IMR-90 (cell line): Measurements from ENCODE around the gene TMEM253. TPM values are rescaled to one million over a fixed set of nuclear protein-coding genes. Genes with fewer than 3 reads are reported as not detected.

Experiments
- ATAC-seq: fragments of 200-7000 bp; cut with Tn5 transposase; 2 replicates; pipeline ENCODE4 v1.9.1; 2020; ENCODE audit warnings: low read depth, mild to moderate bottlenecking, moderate library complexity
- BruUV-seq: library from RNA; stranded (reverse); fragments of 400-500 nt; replicated peaks from 2 replicates; lab custom pipeline; 2021; lab: Mats Ljungman, UMichigan
- CTCF ChIA-PET: fragments of 300-600 bp; formaldehyde crosslinking; extraction: SDS; loops from one replicate; lab custom pipeline; 2021; ENCODE audit warnings: antibody characterized with exemption; lab: Yijun Ruan, JAX
- POLR2A ChIA-PET: fragments of 300-600 bp; sonication (Branson Sonifier 250); formaldehyde crosslinking; loops from one replicate; lab custom pipeline; 2022; ENCODE audit warnings: antibody characterized with exemption; ENCODE audit not compliant: unreplicated experiment; lab: Charles Lee
- DNase-seq: peaks from one replicate; pipeline ENCODE4 v3.0.0; 2013
- H2AFZ ChIP-seq: replicated peaks from 2 replicates; pipeline ENCODE3; 2013; ENCODE audit warnings: low read length, mild to moderate bottlenecking; ENCODE audit not compliant: poor library complexity
- H2AK5ac ChIP-seq: 2 replicates; pipeline ENCODE4 v1.6.1; 2013; ENCODE audit warnings: low read depth, low read length, inconsistent platforms
- H2AK9ac ChIP-seq: replicated peaks from 2 replicates; pipeline ENCODE3; 2013; ENCODE audit warnings: mild to moderate bottlenecking, low read depth, low read length, moderate library complexity; ENCODE audit not compliant: poor library complexity
- H2BK120ac ChIP-seq: 2 replicates; pipeline ENCODE4 v1.6.1; 2013; ENCODE audit warnings: low read depth, low read length, inconsistent platforms
- H2BK15ac ChIP-seq: 3 replicates; pipeline ENCODE4 v1.6.1; 2013; ENCODE audit warnings: low read depth, low read length, inconsistent platforms
- H2BK20ac ChIP-seq: 2 replicates; pipeline ENCODE4 v1.6.1; 2013; ENCODE audit warnings: low read depth, mild to moderate bottlenecking, inconsistent platforms, low read length, moderate library complexity
- H2BK5ac ChIP-seq: 2 replicates; pipeline ENCODE4 v1.6.1; 2013; ENCODE audit warnings: mild to moderate bottlenecking, low read depth, low read length, inconsistent platforms; ENCODE audit not compliant: poor library complexity, severe bottlenecking
- H3K14ac ChIP-seq: replicated peaks from 2 replicates; pipeline ENCODE4 v1.6.1; 2013; ENCODE audit warnings: low read depth, low read length, inconsistent platforms
- H3K18ac ChIP-seq: 2 replicates; pipeline ENCODE4 v1.6.1; 2013; ENCODE audit warnings: low read depth, low read length, control low read depth
- H3K23ac ChIP-seq: 2 replicates; pipeline ENCODE4 v1.6.1; 2013; ENCODE audit warnings: low read depth, low read length, inconsistent platforms
- H3K27ac ChIP-seq: 2 replicates; pipeline ENCODE4 v1.5.1; 2013; ENCODE audit warnings: mild to moderate bottlenecking, control low read depth, low read length; ENCODE audit not compliant: insufficient read depth
- H3K27me3 ChIP-seq: 2 replicates; pipeline ENCODE4 v1.6.1; 2013; ENCODE audit warnings: low read length; ENCODE audit not compliant: control insufficient read depth, insufficient read depth
- H3K36me3 ChIP-seq: 2 replicates; pipeline ENCODE4 v1.6.1; 2013; ENCODE audit warnings: low read length, mixed read lengths; ENCODE audit not compliant: control insufficient read depth, insufficient read depth
- H3K4ac ChIP-seq: 2 replicates; pipeline ENCODE4 v1.6.1; 2013; ENCODE audit warnings: low read depth, low read length, inconsistent platforms
- H3K4me1 ChIP-seq: 2 replicates; pipeline ENCODE4 v1.6.1; 2013; ENCODE audit warnings: low read length, mixed read lengths; ENCODE audit not compliant: control insufficient read depth, insufficient read depth
- H3K4me2 ChIP-seq: 2 replicates; pipeline ENCODE4 v1.6.1; 2013; ENCODE audit warnings: low read depth, mild to moderate bottlenecking, control low read depth, low read length, moderate library complexity
- H3K4me3 ChIP-seq: 2 replicates; pipeline ENCODE4 v1.5.1; 2013; ENCODE audit warnings: low read depth, mild to moderate bottlenecking, control low read depth, low read length, moderate library complexity; ENCODE audit not compliant: insufficient read depth
- H3K56ac ChIP-seq: 2 replicates; pipeline ENCODE4 v1.6.1; 2013; ENCODE audit warnings: low read length, inconsistent platforms; ENCODE audit not compliant: insufficient read depth; ENCODE audit errors: extremely low read depth
- H3K79me1 ChIP-seq, 2 experiments: 2 replicates each; pipeline ENCODE4 v1.6.1; 2013; ENCODE audit warnings: low read length in 2 of 2, inconsistent platforms in 1 of 2, low read depth in 1 of 2
- H3K9ac ChIP-seq: 2 replicates; pipeline ENCODE4 v1.6.1; 2013; ENCODE audit warnings: low read depth, low read length, control low read depth
- H3K9me1 ChIP-seq: 2 replicates; pipeline ENCODE4 v1.6.1; 2013; ENCODE audit warnings: low read length, inconsistent platforms; ENCODE audit not compliant: insufficient read depth
- H3K9me3 ChIP-seq: 2 replicates; pipeline ENCODE4 v1.6.1; 2013; ENCODE audit warnings: low read length; ENCODE audit not compliant: control insufficient read depth, insufficient read depth
- H4K20me1 ChIP-seq: 2 replicates; pipeline ENCODE4 v1.6.1; 2013; ENCODE audit warnings: low read length, inconsistent platforms; ENCODE audit not compliant: insufficient read depth
- H4K5ac ChIP-seq: 2 replicates; pipeline ENCODE4 v1.6.1; 2013; ENCODE audit warnings: mild to moderate bottlenecking, low read depth, low read length, control low read depth
- H4K8ac ChIP-seq, 2 experiments: 2 replicates each; pipeline ENCODE4 v1.6.1; 2013; ENCODE audit warnings: low read depth in 2 of 2, low read length in 2 of 2, control low read depth in 1 of 2, inconsistent platforms in 1 of 2
- H4K91ac ChIP-seq: 2 replicates; pipeline ENCODE4 v1.6.1; 2013; ENCODE audit warnings: low read depth, low read length, inconsistent platforms; ENCODE audit not compliant: insufficient read depth
- NFE2L2 ChIP-seq: fragments of 150-350 bp; IDR thresholded peaks from 2 replicates; pipeline ENCODE4 v1.6.1; 2016; ENCODE audit warnings: low read depth, mild to moderate bottlenecking, low read length
- RCOR1 ChIP-seq: IDR thresholded peaks from 2 replicates; pipeline ENCODE4 v1.6.1; 2012; ENCODE audit warnings: mild to moderate bottlenecking, low read length, improper control_type of control experiment; ENCODE audit not compliant: insufficient replicate concordance
- WGBS, 2 experiments: methylation state at CpG; one replicate each; pipeline versions ENCODE4 v1.1.5 to v1.1.7; 2013; ENCODE audit warnings: missing lambda C conversion rate in 2 of 2; ENCODE audit not compliant: insufficient read length in 1 of 2; ENCODE audit errors: extremely low coverage in 2 of 2; 5-methylcytosine and 5-hydroxymethylcytosine counted together
- dilution Hi-C: fragments of 300-500 bp; cut with HindIII; formaldehyde crosslinking; loops from one replicate; pipeline ENCODE4 v1.14.3; 2018; ENCODE audit warnings: low sequenced_read_pairs; ENCODE audit not compliant: unreplicated experiment
- in situ Hi-C: fragments of 300-500 bp; cut with MboI; formaldehyde crosslinking; loops from 3 replicates; pipeline ENCODE4 v1.14.3; 2019; ENCODE audit warnings: low sequenced_read_pairs, inconsistent platforms, mixed read lengths
- intact Hi-C: fragments of 100-400 bp; cut with micrococcal nuclease; formaldehyde crosslinking; loops from 2 replicates; pipeline ENCODE4 v1.10.0; 2022
- polyA plus RNA-seq, 3 experiments: library from polyadenylated mRNA; depleted of rRNA; stranded (reverse); fragments of >200 nt; gene quantifications; 2 replicates each; pipeline ENCODE4 v1.2.3, GENCODE V29; 2012; ENCODE audit warnings: low replicate concordance in 1 of 3
- total RNA-seq: library from RNA; depleted of rRNA; stranded (reverse); fragments of >200 nt; gene quantifications from 2 replicates; pipeline ENCODE4 v1.2.3, GENCODE V29; 2012
- TF ChIP-seq, protein P1 (sequence below): conservative IDR thresholded peaks from 2 replicates; pipeline ENCODE4 v1.5.1; 2012; ENCODE audit warnings: mild to moderate bottlenecking, low read depth, low read length, improper control_type of control experiment
- TF ChIP-seq, protein P2 (sequence below): fragments of 150-350 bp; IDR thresholded peaks from 2 replicates; pipeline ENCODE4 v1.6.1; 2016; ENCODE audit warnings: low read depth, mild to moderate bottlenecking, low read length, moderate library complexity, borderline replicate concordance

The TMEM253 gene
- total and polyA plus RNA-seq, 2 of the 4 experiments (the other 2 are of a cell fraction): 0.07 TPM; not detected in 1

DNA sequence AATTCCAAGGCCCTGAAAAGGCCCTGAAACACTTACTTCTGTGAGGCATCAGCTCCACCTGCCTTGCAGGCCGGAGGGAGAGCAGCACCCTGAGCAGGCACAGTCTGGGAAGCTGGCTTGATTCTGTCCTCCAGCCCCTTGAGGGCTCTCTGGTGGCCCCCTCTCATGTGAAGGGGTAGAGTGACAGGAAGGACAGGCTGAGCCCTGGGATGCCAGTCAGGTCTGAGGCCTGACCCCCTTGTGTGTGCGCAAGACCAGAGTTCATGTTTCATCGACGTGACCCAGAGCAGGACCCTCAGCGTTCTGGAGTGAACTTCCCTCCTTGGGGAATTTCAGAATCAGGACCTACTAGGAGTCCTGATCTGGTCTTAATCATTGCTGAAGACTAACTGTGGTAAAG is 42.0 kb upstream of the TMEM253 start:
- POLR2A ChIA-PET: no interaction called here
- Histone ChIP-seq H3K56ac (no peak overlapping the region), H3K4ac (no peak overlapping the region), H2BK15ac (no peak overlapping the region), H3K27ac (no peak overlapping the region), H2AFZ (no peak overlapping the region), H4K91ac (no peak overlapping the region), H3K18ac (no peak overlapping the region), H2AK5ac (no peak overlapping the region), H4K8ac (no peak overlapping the region), H2AK9ac (no peak overlapping the region), H2BK5ac (no peak overlapping the region), H3K9ac (no peak overlapping the region), H3K9me1 (peaks cover 5% of the 10 kb centered on the region; the same call in 1 of the 2 replicates), H3K79me1 (no peaks in the 10 kb centered on the region), H3K9me3 (no peaks in the 10 kb centered on the region), H2BK20ac (no peak overlapping the region), H2BK120ac (no peak overlapping the region), H3K4me2 (no peak overlapping the region), H3K23ac (no peak overlapping the region), H4K20me1 (no peaks in the 10 kb centered on the region), H3K4me3 (no peak overlapping the region), H3K36me3 (no peaks in the 10 kb centered on the region), H3K27me3 (no peaks in the 10 kb centered on the region), H4K5ac (no peak overlapping the region), H3K4me1 (no peaks in the 10 kb centered on the region), H3K14ac (no peak overlapping the region)
- CTCF ChIA-PET: interaction anchor here (0.7 kb wide), 1 partner anchor 20 kb away, joined by 5 read pairs; no protein-coding TSS in a partner anchor
- DNase-seq (no peak), ATAC-seq (no peak)
- in situ Hi-C loops (no loop called here), dilution Hi-C loops (no loop called here), intact Hi-C loops (no loop called here)
- no CpG with 5 or more reads among the region's 5 CpGs for WGBS, 2 experiments
- no TSS peak for BruUV-seq
- TF ChIP-seq, protein P1, sequence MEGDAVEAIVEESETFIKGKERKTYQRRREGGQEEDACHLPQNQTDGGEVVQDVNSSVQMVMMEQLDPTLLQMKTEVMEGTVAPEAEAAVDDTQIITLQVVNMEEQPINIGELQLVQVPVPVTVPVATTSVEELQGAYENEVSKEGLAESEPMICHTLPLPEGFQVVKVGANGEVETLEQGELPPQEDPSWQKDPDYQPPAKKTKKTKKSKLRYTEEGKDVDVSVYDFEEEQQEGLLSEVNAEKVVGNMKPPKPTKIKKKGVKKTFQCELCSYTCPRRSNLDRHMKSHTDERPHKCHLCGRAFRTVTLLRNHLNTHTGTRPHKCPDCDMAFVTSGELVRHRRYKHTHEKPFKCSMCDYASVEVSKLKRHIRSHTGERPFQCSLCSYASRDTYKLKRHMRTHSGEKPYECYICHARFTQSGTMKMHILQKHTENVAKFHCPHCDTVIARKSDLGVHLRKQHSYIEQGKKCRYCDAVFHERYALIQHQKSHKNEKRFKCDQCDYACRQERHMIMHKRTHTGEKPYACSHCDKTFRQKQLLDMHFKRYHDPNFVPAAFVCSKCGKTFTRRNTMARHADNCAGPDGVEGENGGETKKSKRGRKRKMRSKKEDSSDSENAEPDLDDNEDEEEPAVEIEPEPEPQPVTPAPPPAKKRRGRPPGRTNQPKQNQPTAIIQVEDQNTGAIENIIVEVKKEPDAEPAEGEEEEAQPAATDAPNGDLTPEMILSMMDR: no peak
- TF ChIP-seq NFE2L2 (no peak), RCOR1 (no peak)
- TF ChIP-seq, protein P2, sequence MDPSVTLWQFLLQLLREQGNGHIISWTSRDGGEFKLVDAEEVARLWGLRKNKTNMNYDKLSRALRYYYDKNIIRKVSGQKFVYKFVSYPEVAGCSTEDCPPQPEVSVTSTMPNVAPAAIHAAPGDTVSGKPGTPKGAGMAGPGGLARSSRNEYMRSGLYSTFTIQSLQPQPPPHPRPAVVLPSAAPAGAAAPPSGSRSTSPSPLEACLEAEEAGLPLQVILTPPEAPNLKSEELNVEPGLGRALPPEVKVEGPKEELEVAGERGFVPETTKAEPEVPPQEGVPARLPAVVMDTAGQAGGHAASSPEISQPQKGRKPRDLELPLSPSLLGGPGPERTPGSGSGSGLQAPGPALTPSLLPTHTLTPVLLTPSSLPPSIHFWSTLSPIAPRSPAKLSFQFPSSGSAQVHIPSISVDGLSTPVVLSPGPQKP: no peak
